CD4-positive, alpha-beta T cell treated with Interleukin-1 beta for 1 hour (primary cell): ENCODE results near the gene WARS2.

Experiments used
- DNase-seq, 2 donors: peaks; one replicate each; pipeline ENCODE4 v3.0.0-alpha.2; 2020 to 2022

WARS2 gene

GRCh38 chr1:118982266-118982665, 158.2 kb downstream of the WARS2 start:
- no peak for DNase-seq

DNA sequence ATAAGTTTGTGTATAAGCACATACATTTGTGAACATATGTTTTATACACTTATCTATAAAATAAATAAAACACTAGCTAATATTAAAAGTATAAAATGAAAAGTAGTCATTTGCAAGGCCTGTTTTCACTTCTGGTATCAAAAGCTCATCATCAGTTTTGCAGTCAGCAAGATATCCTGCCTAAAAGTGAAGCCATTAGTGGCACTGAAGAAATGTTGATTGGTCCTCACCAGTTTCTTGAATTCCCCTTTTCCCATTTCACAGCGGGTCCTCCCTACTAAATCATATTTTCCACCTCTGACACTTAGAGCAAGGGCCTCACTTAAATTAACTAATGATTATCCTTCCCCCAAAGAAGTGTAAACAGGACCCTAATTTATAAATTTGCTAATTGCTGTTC, 159.0 kb downstream of the WARS2 start:
- no peak for DNase-seq
